DOHH2 (cell line): Measurements from ENCODE around the gene APOA1.

ENCODE experiments used
- CTCF ChIP-seq: fragments of 200-600 bp; sonication (generic); IDR thresholded peaks from one replicate; pipeline ENCODE4 v1.5.1; 2014; ENCODE audit warnings: antibody characterized with exemption, mild to moderate bottlenecking, low read depth, low read length; ENCODE audit not compliant: poor library complexity, severe bottlenecking
- EZH2phosphoT487 ChIP-seq: fragments of 200-600 bp; sonication (generic); IDR thresholded peaks from 2 replicates; pipeline ENCODE4 v1.6.1; 2017; ENCODE audit warnings: borderline replicate concordance, mild to moderate bottlenecking, antibody characterized with exemption, low read length, moderate library complexity, mixed read lengths

- TF ChIP-seq CTCF = no peak
- no peak for TF ChIP-seq EZH2phosphoT487
These were observed 24.3 kb downstream of the APOA1 start for GRCh38 chr11:116813170-116813569.
